ENCODE data around the gene DGKA. TPM values are rescaled to one million over a fixed set of nuclear protein-coding genes. Genes with fewer than 3 reads are reported as not detected.
A peak's percentile ranks its signal among the peaks of the same experiment; 100 is the strongest.
"Not testable (repeated sequence)": the region's sequence is repeated elsewhere in the genome, so short reads cannot be mapped to it uniquely, and the experiment has no call there.

The DGKA gene
- total RNA-seq, 1 donor from 2014 or later = 57.5 TPM

GRCh38 chr12:55972911-55973598, 42.1 kb downstream of the DGKA start:
- H3K36me3 Mint-ChIP-seq (ENCODE audit: unreplicated experiment) = peaks cover 4% of the 10 kb centered on the region
- DNase-seq = no peak
- H3K9me3 Mint-ChIP-seq (ENCODE audit: unreplicated experiment) = peaks cover 2% of the 10 kb centered on the region

GRCh38 chr12:55973599-55974307, 42.8 kb downstream of the DGKA start, which contains the start of gene RAB5B:
Gene RAB5B, plus strand, starts transcription at chr12:55974078. Its CDS starts 12,883 bp downstream, at chr12:55986961.
- Mint-ChIP-seq H3K4me3 (ENCODE audit: unreplicated experiment) (no peak within 1 kb of the TSS), H3K9me3 (ENCODE audit: unreplicated experiment) (peaks cover 1% of the 10 kb centered on the region), H3K4me1 (ENCODE audit: low read depth, unreplicated experiment) (peaks cover 11% of the 10 kb centered on the region), H3K27me3 (ENCODE audit: unreplicated experiment) (no peaks in the 10 kb centered on the region), H3K27ac (ENCODE audit: unreplicated experiment) (no peak within 1 kb of the TSS), H3K36me3 (ENCODE audit: unreplicated experiment) (peaks cover 4% of the 10 kb centered on the region)
- peak; percentile 95 for DNase-seq
- TF ChIP-seq CTCF (IDR thresholded peaks at IDR 0.05; ENCODE audit: partially characterized antibody, unreplicated experiment) = peak; percentile 78

More at GRCh38 chr12:55972911-55973598, 42.1 kb downstream of the DGKA start:
- H3K4me1 Mint-ChIP-seq (ENCODE audit: low read depth, unreplicated experiment) = peaks cover 11% of the 10 kb centered on the region
- H3K4me3 Mint-ChIP-seq (ENCODE audit: unreplicated experiment) = no peak overlapping the region
- H3K27me3 Mint-ChIP-seq (ENCODE audit: unreplicated experiment) = no peaks in the 10 kb centered on the region
- no peak overlapping the region for H3K27ac Mint-ChIP-seq (ENCODE audit: unreplicated experiment)
- TF ChIP-seq CTCF (IDR thresholded peaks at IDR 0.05; ENCODE audit: partially characterized antibody, unreplicated experiment) = no peak

GRCh38 chr12:55974308-55974730, 43.4 kb downstream of the DGKA start:
- Mint-ChIP-seq H3K27me3 (ENCODE audit: unreplicated experiment) (no peaks in the 10 kb centered on the region), H3K9me3 (ENCODE audit: unreplicated experiment) (peaks cover 1% of the 10 kb centered on the region), H3K4me1 (ENCODE audit: low read depth, unreplicated experiment) (peaks cover 11% of the 10 kb centered on the region), H3K27ac (ENCODE audit: unreplicated experiment) (no peak overlapping the region), H3K4me3 (ENCODE audit: unreplicated experiment) (no peak overlapping the region), H3K36me3 (ENCODE audit: unreplicated experiment) (peaks cover 4% of the 10 kb centered on the region)
- peak; percentile 62 for DNase-seq
- TF ChIP-seq CTCF (IDR thresholded peaks at IDR 0.05; ENCODE audit: partially characterized antibody, unreplicated experiment) = no peak

- H3K9me3 Mint-ChIP-seq (ENCODE audit: unreplicated experiment) = peaks cover 1% of the 10 kb centered on the region
- H3K36me3 Mint-ChIP-seq (ENCODE audit: unreplicated experiment) = peaks cover 4% of the 10 kb centered on the region
- no peak overlapping the region for H3K27ac Mint-ChIP-seq (ENCODE audit: unreplicated experiment)
- no peak for TF ChIP-seq CTCF (IDR thresholded peaks at IDR 0.05; ENCODE audit: partially characterized antibody, unreplicated experiment)
- H3K27me3 Mint-ChIP-seq (ENCODE audit: unreplicated experiment) = peaks cover 2% of the 10 kb centered on the region
- peaks cover 11% of the 10 kb centered on the region for H3K4me1 Mint-ChIP-seq (ENCODE audit: low read depth, unreplicated experiment)
- no peak overlapping the region for H3K4me3 Mint-ChIP-seq (ENCODE audit: unreplicated experiment)
- DNase-seq = no peak
Measured at GRCh38 chr12:55978393-55978792, 47.4 kb downstream of the DGKA start.

- Mint-ChIP-seq H3K27me3 (ENCODE audit: unreplicated experiment) (peaks cover 2% of the 10 kb centered on the region), H3K9me3 (ENCODE audit: unreplicated experiment) (peaks cover 1% of the 10 kb centered on the region), H3K4me1 (ENCODE audit: low read depth, unreplicated experiment) (peaks cover 11% of the 10 kb centered on the region), H3K4me3 (ENCODE audit: unreplicated experiment) (no peak overlapping the region), H3K27ac (ENCODE audit: unreplicated experiment) (no peak overlapping the region), H3K36me3 (ENCODE audit: unreplicated experiment) (peaks cover 4% of the 10 kb centered on the region)
- no peak for DNase-seq
- no peak for TF ChIP-seq CTCF (IDR thresholded peaks at IDR 0.05; ENCODE audit: partially characterized antibody, unreplicated experiment)
Measured at GRCh38 chr12:55979069-55979468, 48.1 kb downstream of the DGKA start.

GRCh38 chr12:55981882-55982281, 50.9 kb downstream of the DGKA start:
- DNase-seq; H3K4me3 Mint-ChIP-seq (ENCODE audit: unreplicated experiment); H3K4me1 Mint-ChIP-seq (ENCODE audit: low read depth, unreplicated experiment); H3K36me3 Mint-ChIP-seq (ENCODE audit: unreplicated experiment); H3K27me3 Mint-ChIP-seq (ENCODE audit: unreplicated experiment); H3K27ac Mint-ChIP-seq (ENCODE audit: unreplicated experiment); H3K9me3 Mint-ChIP-seq (ENCODE audit: unreplicated experiment): not testable (repeated sequence)

All from glutamatergic neuron (in vitro differentiated cells).